CD14-positive monocyte (primary cell): ENCODE data around the gene TNNI3K. TPM values are rescaled to one million over a fixed set of nuclear protein-coding genes. Genes with fewer than 3 reads are reported as not detected.

Source experiments
- DNase-seq, 3 donors: peaks; one replicate each; pipeline ENCODE4 v3.0.0-alpha.2; 2011 to 2022
- H2AFZ ChIP-seq: 2 replicates; pipeline ENCODE4 v1.6.0; 2012; ENCODE audit warnings: mild to moderate bottlenecking, low read depth, low read length, inconsistent platforms; ENCODE audit not compliant: insufficient read depth, poor library complexity, severe bottlenecking
- H3K27ac ChIP-seq, 2 donors: 1 replicate in 1 of 2; 2 replicates in 1 of 2; pipeline ENCODE4 v1.5.1; 2012 to 2013; ENCODE audit warnings: low read length in 2 of 2, control low read depth in 1 of 2, inconsistent platforms in 1 of 2, low read depth in 1 of 2, mild to moderate bottlenecking in 1 of 2
- H3K27me3 ChIP-seq, 2 donors: one replicate each; pipeline versions ENCODE4 v1.6.0 to v1.6.1; 2011 to 2013; ENCODE audit warnings: low read length in 2 of 2; ENCODE audit not compliant: control insufficient read depth in 2 of 2, insufficient read depth in 2 of 2
- H3K36me3 ChIP-seq, 2 donors: replicated peaks in 1 of 2; 1 replicate in 1 of 2; 2 replicates in 1 of 2; pipeline versions ENCODE4 v1.5.1 to v1.6.1; 2012 to 2013; ENCODE audit warnings: low read length in 2 of 2, control low read depth in 1 of 2, inconsistent platforms in 1 of 2, mild to moderate bottlenecking in 1 of 2; ENCODE audit not compliant: insufficient read depth in 2 of 2, control insufficient read depth in 1 of 2
- H3K4me1 ChIP-seq, 2 donors: 1 replicate in 1 of 2; 2 replicates in 1 of 2; pipeline versions ENCODE4 v1.5.1 to v1.6.1; 2012 to 2013; ENCODE audit warnings: low read length in 2 of 2, control low read depth in 1 of 2, inconsistent platforms in 1 of 2, mild to moderate bottlenecking in 1 of 2, moderate library complexity in 1 of 2; ENCODE audit not compliant: insufficient read depth in 2 of 2, control insufficient read depth in 1 of 2
- H3K4me2 ChIP-seq: replicated peaks from 2 replicates; pipeline ENCODE3; 2012; ENCODE audit warnings: low read length, moderate library complexity, mild to moderate bottlenecking; ENCODE audit not compliant: poor library complexity, severe bottlenecking; ENCODE audit errors: extremely low read depth
- H3K4me3 ChIP-seq, 3 experiments: fragments of 200-600 bp in 1 of 3; sonication (generic) in 1 of 3; replicated peaks in 1 of 3; 1 replicate in 2 of 3; 2 replicates in 1 of 3; pipeline ENCODE4 v1.5.1; 2011 to 2013; ENCODE audit warnings: low read length in 3 of 3, mild to moderate bottlenecking in 3 of 3, control low read depth in 2 of 3, low read depth in 2 of 3, inconsistent platforms in 1 of 3, moderate library complexity in 1 of 3
- H3K79me2 ChIP-seq: 2 replicates; pipeline ENCODE4 v1.6.0; 2012; ENCODE audit warnings: mild to moderate bottlenecking, control low read depth, inconsistent platforms, low read length, moderate library complexity; ENCODE audit not compliant: insufficient read depth
- H3K9ac ChIP-seq: 2 replicates; pipeline ENCODE4 v1.6.0; 2017; ENCODE audit warnings: low read length, mild to moderate bottlenecking; ENCODE audit not compliant: insufficient read depth, poor library complexity, severe bottlenecking
- H3K9me3 ChIP-seq, 2 donors: replicated peaks in 1 of 2; 1 replicate in 1 of 2; 2 replicates in 1 of 2; pipeline versions ENCODE4 v1.5.1 to v1.6.1; 2012 to 2013; ENCODE audit warnings: low read length in 2 of 2, control low read depth in 1 of 2; ENCODE audit not compliant: control insufficient read depth in 1 of 2, insufficient read depth in 1 of 2
- H4K20me1 ChIP-seq: 2 replicates; pipeline ENCODE4 v1.6.0; 2012; ENCODE audit warnings: mild to moderate bottlenecking, low read length, control low read depth, moderate library complexity; ENCODE audit not compliant: insufficient read depth
- H3K27ac Mint-ChIP-seq, 7 donors: one replicate each; pipeline ENCODE4 v1.8.0; 2020; ENCODE audit warnings: mild to moderate bottlenecking in 7 of 7, mixed read lengths in 7 of 7, moderate library complexity in 6 of 7, inconsistent platforms in 2 of 7
- H3K27me3 Mint-ChIP-seq, 3 donors: one replicate each; pipeline ENCODE4 v1.8.0; 2021 to 2022; ENCODE audit warnings: low read depth in 3 of 3, mild to moderate bottlenecking in 3 of 3, mixed read lengths in 3 of 3, moderate library complexity in 3 of 3, inconsistent platforms in 1 of 3
- H3K36me3 Mint-ChIP-seq, 2 donors: one replicate each; pipeline ENCODE4 v1.8.0; 2020; ENCODE audit warnings: mixed read lengths in 2 of 2, inconsistent platforms in 1 of 2, mild to moderate bottlenecking in 1 of 2
- H3K4me1 Mint-ChIP-seq: one replicate; pipeline ENCODE4 v1.8.0; 2020; ENCODE audit warnings: mild to moderate bottlenecking, mixed read lengths
- H3K4me3 Mint-ChIP-seq, 2 donors: one replicate each; pipeline ENCODE4 v1.8.0; 2020; ENCODE audit warnings: mild to moderate bottlenecking in 2 of 2, mixed read lengths in 2 of 2, moderate library complexity in 1 of 2
- H3K9me3 Mint-ChIP-seq, 7 donors: one replicate each; pipeline ENCODE4 v1.8.0; 2020 to 2022; ENCODE audit warnings: mixed read lengths in 7 of 7, mild to moderate bottlenecking in 6 of 7, moderate library complexity in 6 of 7, inconsistent platforms in 2 of 7
- CTCF ChIP-seq: fragments of 200-600 bp; IDR thresholded peaks from one replicate; pipeline ENCODE4 v1.8.0; 2022; ENCODE audit warnings: antibody characterized with exemption, mild to moderate bottlenecking
- WGBS: methylation state at CpG from one replicate; pipeline ENCODE4 v1.1.5; 2013; ENCODE audit warnings: missing lambda C conversion rate; ENCODE audit not compliant: insufficient coverage; 5-methylcytosine and 5-hydroxymethylcytosine counted together
- intact Hi-C, 2 donors: fragments of 100-400 bp; cut with micrococcal nuclease; formaldehyde crosslinking; loops; one replicate each; pipeline versions ENCODE4 v1.15.0 to v1.15.1; 2023
- polyA plus RNA-seq, 3 donors: library from polyadenylated mRNA; depleted of rRNA in 1 of 3; unstranded in 2 of 3; stranded (reverse) in 1 of 3; fragments of 300-500 nt in 2 of 3; fragments of >200 nt in 1 of 3; fragmentation: Illumina TruSeq in 2 of 3; gene quantifications; 1 replicate in 2 of 3; 2 replicates in 1 of 3; pipeline ENCODE4 v1.2.3, GENCODE V29; 2012 to 2021

The TNNI3K gene
- polyA plus RNA-seq, 3 donors = 0.51 TPM; not detected in 2

- no peak overlapping the region for H3K27ac Mint-ChIP-seq
- no peak overlapping the region for H3K4me3 ChIP-seq
- no peak for DNase-seq
Measured at GRCh38 chr1:74455390-74455789, 220.2 kb downstream of the TNNI3K start.

GRCh38 chr1:74457253-74457652, 222.1 kb downstream of the TNNI3K start:
- Histone ChIP-seq H3K4me1 (no peaks in the 10 kb centered on the region), H3K79me2 (no peaks in the 10 kb centered on the region), H3K36me3 (no peaks in the 10 kb centered on the region), H3K4me3 (no peak overlapping the region), H3K27me3 (no peaks in the 10 kb centered on the region), H3K9me3 (no peaks in the 10 kb centered on the region), H3K4me2 (no peak overlapping the region), H2AFZ (no peak overlapping the region), H3K9ac (no peak overlapping the region), H3K27ac (no peak overlapping the region), H4K20me1 (no peaks in the 10 kb centered on the region)
- H3K4me1 Mint-ChIP-seq = no peaks in the 10 kb centered on the region
- no peak for TF ChIP-seq CTCF
- peaks cover 0 to 2% (median 0%) of the 10 kb centered on the region in 7 donors for H3K9me3 Mint-ChIP-seq
- H3K27me3 Mint-ChIP-seq = no peaks in the 10 kb centered on the region
- H3K4me3 Mint-ChIP-seq = no peak overlapping the region
- WGBS = no CpG with 5 or more reads among the region's 2 CpGs
- H3K36me3 Mint-ChIP-seq = no peaks in the 10 kb centered on the region
- DNase-seq = no peak
- intact Hi-C loops = no loop called here
- H3K27ac Mint-ChIP-seq = no peak overlapping the region

More at GRCh38 chr1:74455390-74455789, 220.2 kb downstream of the TNNI3K start:
- H3K4me1 ChIP-seq = no peaks in the 10 kb centered on the region
- no peaks in the 10 kb centered on the region for H3K27me3 Mint-ChIP-seq
- H3K27ac ChIP-seq = no peak overlapping the region
- H2AFZ ChIP-seq = no peak overlapping the region
- intact Hi-C loops = no loop called here
- H3K36me3 Mint-ChIP-seq = no peaks in the 10 kb centered on the region
- H3K4me1 Mint-ChIP-seq = no peaks in the 10 kb centered on the region
- H3K27me3 ChIP-seq = no peaks in the 10 kb centered on the region
- no peaks in the 10 kb centered on the region for H3K36me3 ChIP-seq
- H3K4me3 Mint-ChIP-seq = no peak overlapping the region
- no peak overlapping the region for H3K4me2 ChIP-seq
- no peaks in the 10 kb centered on the region for H4K20me1 ChIP-seq
- no peaks in the 10 kb centered on the region for H3K79me2 ChIP-seq
- TF ChIP-seq CTCF = no peak
- H3K9ac ChIP-seq = no peak overlapping the region
- H3K9me3 Mint-ChIP-seq = peaks cover 0 to 5% (median 1%) of the 10 kb centered on the region in 7 donors
- H3K9me3 ChIP-seq = no peaks in the 10 kb centered on the region
